Activated CD4-positive, alpha-beta T cell treated with anti-CD3 and anti-CD28 coated beads, Interleukin-2, amount 50 U/mL, for 24 hours (primary cell): ENCODE data around the gene ATG9A.
"Not testable (repeated sequence)": the region's sequence is repeated elsewhere in the genome, so short reads cannot be mapped to it uniquely, and the experiment has no call there.

ENCODE experiments used
- DNase-seq, 2 donors: peaks; one replicate each; pipeline ENCODE4 v3.0.0-alpha.2; 2020; ENCODE audit warnings: low read depth in 1 of 2, low spot score in 1 of 2

The ATG9A gene

DNA sequence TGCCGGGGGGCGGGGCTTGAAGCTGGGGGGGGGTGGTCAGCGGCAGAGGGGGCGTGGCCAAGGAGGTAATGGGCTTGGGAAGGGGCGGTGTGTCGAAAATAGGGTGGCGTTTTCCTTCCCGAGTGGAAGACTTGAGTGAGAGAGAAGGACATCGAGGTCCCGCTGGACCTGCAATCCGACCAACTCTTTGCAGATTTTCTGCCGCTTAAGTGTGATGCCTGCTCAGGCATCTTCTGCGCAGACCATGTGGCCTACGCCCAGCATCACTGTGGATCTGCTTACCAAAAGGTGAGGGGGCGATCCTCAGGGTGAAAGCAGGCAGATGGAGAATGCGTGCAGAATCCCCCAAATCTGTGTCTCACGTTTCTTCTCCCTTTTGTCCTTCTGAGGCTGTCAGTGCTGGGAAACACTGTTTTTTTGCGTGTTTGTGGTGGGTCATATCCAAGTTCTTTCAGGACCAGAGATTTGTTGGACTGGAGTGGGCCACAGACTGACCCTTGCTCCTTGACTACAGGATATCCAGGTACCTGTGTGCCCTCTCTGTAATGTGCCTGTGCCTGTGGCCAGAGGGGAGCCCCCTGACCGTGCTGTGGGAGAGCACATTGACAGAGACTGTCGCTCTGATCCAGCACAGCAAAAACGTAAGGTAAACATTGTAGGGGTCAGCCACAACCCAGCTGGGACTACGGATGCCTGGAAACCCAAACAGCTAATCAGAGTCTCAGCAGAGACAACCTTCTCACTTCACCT lies 22.1 kb downstream of the ATG9A start:
- DNase-seq = no peak

DNA sequence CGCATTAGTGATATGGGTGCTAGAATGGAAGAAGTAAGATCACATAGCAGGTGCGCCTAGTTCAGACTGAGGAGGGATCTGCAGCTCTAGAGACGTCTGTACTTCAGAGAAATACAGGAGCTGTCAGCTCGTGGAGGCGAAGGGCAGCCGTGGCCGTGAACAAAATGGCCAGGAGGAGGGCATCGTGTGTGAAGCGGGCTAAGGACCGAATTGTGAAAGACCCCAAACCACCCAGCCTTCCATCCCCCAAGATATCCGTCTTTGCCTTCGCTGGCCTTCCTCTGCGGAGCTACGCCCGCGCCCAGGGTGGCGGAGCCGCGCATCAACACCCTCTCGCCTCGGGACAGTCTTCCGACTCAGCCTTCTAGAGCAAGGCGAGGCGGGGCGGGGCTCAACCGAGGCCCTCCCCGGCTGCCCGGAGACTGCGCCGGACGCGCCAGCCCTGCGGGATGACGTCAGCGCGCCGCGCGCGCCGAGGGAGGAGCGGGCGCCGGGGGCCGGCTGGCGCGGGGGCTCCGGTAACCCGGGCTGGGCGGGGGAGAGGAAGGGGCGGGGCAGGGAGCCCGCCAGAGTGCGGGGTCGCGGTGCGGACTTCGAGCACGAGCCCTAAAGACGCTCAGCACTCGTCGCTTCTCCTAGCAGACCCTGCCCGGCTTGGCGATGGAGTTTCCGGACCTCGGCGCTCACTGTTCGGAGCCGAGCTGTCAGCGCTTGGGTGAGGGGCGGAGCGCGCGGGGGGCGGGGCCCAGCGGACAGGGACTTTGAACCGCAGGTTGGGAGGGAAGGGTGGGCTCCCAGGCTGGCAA lies 22.9 kb downstream of the ATG9A start, which contains the start of gene ZFAND2B:
TSS of gene ZFAND2B (plus strand) at position 455 of the 806 bp plus-strand sequence. CDS start at position 661, 206 bp downstream.
- DNase-seq = peak; percentile 85 to 87

DNA sequence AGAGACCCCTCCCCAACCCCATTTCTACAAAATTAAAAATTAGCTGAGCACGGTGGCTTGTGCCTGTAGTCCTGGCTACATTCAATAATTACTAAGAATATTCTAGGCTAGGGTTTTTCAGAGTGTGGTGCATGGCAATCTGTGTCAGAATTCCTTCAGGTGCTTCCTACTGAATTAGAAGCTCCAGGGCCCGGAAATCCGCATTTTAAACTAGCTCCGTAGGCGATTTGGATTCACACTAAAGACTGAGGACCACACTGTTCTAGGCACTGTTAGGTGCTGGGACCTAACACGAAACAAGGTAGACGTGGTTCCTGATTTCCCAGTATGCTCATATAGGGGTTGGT lies 23.5 kb downstream of the ATG9A start:
- DNase-seq = no peak

DNA sequence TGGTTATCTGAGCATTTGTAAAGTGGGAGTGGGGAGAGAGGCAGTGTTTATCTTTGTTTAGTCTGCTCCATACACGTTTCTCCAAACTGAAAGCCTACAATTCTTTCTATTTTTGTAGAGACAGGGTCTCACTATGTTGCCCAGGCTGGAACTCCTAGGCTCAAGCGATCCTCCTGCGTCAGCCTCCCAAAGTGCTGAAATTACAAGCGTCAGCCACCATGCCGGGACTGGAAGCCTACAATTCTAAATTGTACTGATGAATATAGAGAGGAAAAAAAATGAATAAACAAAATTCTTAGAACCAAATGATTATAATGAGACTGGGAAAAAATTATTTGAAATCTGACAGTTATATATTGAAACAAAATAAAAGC lies 24.3 kb downstream of the ATG9A start:
- no peak for DNase-seq

DNA sequence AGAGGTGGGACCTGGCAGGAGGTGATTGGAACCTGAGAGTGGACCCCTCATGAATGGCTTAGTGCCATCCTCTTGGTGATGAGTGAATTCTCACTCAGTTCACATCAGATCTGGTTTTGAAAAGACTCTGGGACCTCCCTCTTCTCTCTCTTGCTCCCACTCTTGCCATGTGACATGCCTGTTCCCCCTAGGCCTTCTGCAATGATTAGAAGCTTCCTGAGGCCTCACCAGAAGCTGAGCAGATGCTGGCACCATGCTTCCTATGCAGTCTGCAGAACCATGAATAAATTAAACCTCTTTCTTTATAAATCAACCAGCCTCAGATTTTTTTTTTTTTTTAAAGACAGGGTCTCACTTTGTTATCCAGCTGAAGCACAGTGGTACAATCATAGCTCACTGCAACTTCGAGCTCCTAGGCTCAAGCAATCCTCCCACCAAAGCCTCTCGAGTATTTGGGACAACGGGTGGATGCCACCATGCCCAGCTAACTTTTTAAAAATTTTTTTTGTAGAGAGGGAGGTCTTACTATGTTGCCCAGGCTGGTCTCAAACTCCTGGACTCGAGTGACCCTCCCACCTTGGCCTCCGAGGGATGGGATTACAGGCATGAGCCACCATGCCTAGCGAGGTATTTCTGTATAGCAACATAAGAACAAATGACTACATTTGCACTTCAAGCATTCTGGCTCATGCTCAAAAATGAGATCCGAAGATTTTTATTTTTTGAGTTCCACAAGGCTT lies 24.8 kb downstream of the ATG9A start:
- no peak for DNase-seq

DNA sequence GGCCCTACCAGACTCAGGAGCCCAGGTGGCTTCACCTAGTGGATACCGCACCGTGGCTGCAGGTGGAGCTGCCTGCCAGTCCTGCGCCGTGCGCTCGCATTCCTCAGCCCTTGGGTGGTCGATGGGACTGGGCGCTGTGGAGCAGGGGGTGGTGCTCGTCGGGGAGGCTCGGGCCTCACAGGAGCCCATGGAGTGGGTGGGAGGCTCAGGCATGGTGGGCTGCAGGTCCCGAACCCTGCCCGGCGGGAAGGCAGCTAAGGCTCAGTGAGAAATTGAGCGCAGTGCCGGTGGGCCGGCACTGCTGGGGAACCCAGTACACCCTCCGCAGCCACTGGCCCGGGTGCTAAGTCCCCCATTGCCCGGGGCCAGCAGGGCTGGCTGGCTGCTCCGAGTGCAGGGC lies 28.1 kb downstream of the ATG9A start:
- DNase-seq = not testable (repeated sequence)

DNA sequence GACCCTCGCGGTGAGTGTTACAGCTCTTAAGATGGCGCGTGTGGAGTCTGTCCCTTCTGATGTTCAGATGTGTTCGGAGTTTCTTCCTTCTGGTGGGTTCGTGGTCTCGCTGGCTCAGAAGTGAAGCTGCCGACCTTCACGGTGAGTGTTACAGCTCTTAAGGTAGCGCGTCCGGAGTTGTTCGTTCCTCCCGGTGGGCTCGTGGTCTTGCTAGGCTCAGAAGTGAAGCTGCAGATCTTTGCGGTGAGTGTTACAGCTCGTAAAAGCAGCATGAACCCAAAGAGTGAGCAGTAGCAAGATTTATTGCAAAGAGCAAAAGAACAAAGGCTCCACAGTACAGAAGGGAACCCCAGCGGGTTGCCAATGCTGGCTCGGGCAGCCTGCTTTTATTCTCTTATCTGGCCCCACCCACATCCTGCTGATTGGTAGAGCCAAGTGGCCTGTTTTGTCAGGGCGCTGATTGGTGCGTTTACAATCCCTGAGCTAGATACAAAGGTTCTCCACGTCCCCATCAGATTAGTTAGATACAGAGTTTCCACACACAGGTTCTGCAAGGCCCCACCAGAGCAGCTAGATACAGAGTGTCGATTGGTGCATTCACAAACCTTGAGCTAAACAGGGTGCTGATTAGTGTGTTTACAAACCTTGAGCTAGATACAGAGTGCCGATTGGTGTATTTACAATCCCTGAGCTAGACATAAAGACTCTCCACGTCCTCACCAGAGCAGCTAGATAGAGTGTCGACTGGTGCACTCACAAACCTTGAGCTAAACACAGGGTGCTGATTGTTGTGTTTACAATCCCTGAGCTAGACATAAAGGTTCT lies 28.7 kb downstream of the ATG9A start:
- DNase-seq = not testable (repeated sequence)

DNA sequence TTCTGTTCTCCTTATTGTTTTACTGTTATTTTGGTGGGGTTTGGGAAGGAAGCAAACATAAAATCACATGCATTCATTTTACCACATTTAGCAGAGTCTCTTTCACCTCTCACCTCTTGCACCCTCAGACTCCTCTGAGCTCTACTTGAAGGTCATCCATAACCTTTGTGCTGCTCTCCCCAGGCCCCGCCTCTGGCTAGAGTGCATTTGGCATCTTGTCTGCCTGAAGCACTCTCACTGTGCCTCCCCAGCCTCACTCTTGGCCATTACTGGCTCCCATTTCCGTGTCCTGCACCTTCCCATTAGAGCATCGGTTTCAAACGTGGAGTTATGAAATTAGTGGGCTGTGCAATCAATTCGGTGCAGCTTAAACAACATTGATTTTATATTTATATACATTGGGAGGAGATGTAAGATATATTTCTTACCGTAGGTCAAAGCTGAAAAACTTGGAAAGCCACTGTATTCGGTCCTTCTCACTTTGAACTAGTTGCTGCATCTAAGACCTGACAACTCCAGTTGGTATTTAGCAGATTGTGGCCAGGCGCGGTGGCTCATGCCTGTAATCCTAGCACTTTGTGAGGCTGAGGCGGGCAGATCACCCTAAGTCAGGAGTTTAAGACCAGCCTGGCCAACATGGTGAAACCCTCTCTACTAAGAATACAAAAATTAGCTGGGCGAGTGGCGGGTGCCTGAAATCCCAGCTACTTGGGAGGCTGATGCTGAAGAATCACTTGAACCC lies 29.8 kb downstream of the ATG9A start:
- no peak for DNase-seq

DNA sequence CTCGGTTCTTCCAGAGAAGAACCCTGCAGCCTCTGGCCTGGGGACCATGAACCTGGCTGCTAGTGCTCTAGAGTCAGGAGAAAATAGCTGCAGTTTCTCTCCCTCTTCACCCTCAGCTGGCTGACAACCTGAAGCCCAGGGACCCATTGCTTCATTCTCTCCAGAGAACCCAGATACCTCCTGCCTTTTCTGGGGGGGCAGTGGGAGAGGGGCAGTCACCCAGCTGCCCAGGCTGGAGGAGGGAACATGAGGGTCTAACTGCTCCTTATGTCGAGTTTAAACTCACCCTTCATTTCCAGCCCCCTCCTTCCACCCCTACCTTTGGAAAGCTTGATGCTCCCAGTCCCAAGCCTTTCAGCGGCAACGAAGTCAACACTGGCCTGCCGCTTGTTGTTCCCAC lies 30.5 kb downstream of the ATG9A start:
- DNase-seq = no peak

DNA sequence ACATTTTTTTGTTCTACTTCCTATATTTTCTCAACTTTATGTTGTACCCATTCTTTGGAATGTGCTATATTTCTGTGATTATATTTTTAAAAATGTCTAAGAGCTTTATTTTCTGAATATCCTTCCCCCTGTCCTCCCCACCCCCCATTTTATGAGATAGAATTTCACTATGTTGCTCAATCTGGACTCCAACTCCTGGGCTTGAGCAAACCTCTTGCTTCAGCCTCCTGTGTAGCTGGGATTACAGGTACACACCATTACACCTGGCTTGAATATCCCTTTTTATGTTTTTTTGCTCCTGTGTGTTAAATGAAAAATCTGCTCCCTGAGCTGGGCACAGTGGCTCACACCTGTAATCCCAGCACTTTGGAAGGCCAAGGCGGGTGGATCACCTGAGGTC lies 32.0 kb downstream of the ATG9A start:
- DNase-seq = no peak

DNA sequence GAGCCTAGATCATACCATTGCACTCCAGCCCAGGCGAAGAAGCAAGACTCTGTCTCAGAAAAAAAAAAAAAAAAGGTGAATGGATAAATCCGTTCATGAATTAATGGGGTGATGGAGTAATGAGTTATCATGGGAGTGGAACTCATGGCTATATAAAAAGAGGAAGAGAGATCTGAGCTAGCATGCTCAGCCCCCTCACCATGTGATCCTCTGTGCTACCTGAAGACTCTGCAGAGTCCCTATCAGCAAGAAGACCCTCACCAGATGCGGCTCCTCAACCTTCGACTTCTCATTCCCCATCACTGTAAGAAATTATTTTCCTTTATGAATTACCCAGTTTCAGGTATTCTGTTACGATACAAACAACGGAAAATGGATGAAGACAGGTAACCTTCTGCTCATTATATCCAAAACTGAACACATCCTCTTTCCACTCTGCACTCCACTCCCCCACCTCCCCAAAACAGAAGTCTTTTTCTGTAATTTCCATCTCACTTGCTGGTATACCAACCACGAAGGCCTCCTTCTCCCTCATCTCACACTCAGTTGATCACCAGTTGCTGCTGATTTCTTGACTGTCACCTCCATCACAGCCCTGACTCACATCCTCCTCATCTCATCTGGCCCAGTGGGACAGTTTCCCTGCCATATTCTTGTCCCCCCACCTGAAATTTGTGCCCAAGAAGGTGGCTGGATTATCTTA lies 42.5 kb downstream of the ATG9A start:
- no peak for DNase-seq

DNA sequence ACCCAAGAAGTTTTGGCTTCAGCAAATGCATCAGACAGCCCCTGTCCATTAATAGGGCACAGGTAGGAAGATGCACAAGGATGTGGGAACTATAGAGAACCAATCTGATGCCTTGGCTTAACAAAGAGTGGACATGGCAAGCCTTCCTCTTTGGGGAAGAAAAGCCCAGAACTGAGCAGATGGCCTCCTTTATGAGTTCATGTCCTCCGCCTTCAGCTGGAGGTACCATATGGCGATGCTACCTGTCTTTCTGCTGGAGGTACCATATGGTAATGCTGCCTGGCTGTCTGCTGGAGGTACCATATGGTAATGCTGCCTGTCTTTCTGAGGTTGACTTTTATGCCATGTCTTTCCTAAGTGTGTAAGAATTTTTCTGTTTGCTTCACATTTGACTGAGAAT lies 45.3 kb downstream of the ATG9A start:
- no peak for DNase-seq

DNA sequence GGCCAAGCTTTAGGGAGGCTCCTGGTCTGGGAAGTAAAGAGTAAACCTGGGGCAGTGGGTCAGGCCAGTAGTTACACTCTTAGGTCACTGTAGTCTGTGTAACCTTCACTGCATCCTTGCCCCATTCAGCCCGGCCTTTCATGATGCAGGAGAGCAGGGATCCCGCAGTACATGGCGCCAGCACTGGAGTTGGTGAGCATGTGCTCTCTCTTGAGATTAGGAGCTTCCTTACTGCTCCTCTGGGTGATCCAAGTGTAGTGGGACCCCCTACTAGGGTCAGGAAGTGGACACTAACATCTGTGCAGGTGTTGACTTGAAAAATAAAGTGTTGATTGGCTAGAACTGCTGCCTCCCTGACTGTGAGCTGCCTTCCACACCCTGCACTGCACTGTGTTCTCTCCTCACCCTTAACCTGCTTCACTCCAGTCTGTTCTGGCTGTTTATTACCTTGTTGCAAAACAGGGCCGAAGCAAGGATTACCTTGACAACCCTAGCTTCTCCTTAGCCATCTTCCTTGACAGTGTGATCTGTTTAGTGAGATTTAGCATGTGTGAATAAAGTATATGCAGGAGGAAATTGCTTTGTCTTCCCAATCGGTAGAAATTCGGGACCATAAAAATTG lies 46.2 kb downstream of the ATG9A start:
- no peak for DNase-seq

DNA sequence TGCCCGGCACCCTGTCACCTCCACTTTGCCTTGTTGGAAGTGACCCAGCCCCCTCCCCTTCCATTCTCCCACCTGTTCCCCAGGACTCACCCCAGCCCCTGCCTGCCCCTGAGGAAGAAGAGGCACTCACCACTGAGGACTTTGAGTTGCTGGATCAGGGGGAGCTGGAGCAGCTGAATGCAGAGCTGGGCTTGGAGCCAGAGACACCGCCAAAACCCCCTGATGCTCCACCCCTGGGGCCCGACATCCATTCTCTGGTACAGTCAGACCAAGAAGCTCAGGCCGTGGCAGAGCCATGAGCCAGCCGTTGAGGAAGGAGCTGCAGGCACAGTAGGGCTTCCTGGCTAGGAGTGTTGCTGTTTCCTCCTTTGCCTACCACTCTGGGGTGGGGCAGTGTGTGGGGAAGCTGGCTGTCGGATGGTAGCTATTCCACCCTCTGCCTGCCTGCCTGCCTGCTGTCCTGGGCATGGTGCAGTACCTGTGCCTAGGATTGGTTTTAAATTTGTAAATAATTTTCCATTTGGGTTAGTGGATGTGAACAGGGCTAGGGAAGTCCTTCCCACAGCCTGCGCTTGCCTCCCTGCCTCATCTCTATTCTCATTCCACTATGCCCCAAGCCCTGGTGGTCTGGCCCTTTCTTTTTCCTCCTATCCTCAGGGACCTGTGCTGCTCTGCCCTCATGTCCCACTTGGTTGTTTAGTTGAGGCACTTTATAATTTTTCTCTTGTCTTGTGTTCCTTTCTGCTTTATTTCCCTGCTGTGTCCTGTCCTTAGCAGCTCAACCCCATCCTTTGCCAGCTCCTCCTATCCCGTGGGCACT lies 46.9 kb downstream of the ATG9A start:
- no peak for DNase-seq

DNA sequence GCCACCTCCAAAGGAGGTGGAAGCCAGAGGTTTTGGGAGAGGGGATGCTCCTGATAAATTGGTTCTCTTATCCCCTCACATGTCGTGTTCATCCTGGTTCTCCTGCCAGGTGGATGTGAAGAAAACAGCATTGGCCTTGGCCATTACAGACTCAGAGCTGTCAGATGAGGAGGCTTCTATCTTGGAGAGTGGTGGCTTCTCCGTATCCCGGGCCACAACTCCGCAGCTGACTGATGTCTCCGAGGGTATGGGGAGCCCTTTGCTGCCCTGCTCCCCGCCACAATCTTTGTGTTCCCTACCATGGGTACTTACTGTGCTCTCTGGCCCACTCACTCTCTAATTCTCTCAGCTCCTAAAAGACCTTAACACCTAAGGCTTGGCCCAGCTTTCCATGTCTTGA lies 47.9 kb downstream of the ATG9A start:
- no peak for DNase-seq

DNA sequence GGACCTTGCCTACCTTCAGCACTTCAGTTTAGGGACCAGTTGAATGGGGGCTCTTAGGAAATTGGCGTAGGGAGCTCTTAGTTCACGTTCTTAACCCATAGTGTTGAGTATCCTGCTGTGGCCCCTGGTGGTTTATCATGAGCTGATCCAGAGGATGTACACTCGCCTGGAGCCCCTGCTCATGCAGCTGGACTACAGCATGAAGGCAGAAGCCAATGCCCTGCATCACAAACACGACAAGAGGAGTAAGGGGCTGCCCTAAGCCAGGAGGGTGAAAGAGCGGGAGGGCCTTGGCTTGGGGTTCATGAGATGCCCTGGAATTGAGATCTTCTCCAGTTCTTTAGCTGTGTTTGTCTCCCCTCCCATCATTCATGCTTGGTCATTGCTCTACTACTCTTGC lies 48.5 kb downstream of the ATG9A start:
- DNase-seq = no peak

DNA sequence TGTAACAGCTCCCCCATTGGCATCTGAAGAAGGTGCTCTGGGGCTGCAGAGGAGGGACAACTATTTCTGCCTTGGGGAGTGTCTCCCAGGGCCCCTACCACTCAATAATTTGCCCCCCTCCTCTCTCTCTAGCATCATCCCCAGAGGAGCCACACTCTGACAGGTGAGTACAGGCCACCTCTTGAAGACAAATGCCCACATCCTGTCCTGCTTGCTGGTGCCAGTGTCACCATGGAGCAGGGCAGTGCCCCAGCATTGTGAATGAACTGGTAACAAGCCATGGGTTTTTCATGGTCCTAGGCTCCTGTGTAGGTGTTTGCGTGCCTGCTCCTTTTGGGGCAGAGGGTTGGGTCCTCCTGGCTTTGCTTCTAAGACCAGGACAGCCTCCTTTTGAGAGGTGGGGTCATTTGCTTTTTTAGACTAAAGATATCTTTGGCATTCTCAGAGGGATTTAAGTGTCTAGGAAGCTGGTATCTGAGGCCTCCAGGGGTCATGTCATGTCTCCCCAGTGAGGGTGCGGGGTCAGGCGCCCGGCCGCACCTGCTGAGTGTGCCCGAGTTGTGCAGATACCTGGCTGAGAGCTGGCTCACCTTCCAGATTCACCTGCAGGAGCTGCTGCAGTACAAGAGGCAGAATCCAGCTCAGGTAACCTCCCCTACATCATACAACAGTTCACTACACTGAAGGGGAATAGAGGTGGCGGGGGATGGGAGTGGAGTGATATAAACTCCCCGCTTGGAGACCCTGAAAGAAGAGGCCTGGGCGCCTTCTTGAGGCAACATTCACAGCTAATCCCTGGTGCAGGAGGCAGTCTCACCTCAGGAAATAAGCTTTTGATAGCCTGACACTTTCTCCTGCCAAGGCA lies 49.6 kb downstream of the ATG9A start:
- DNase-seq = no peak
